Endothelial cell of umbilical vein (primary cell): Measurements from ENCODE around the gene GDPD3. TPM values are rescaled to one million over a fixed set of nuclear protein-coding genes. Genes with fewer than 3 reads are reported as not detected.

ENCODE experiments used
- BruUV-seq: library from RNA; stranded (reverse); fragments of 400-500 nt; replicated peaks from 2 replicates; lab custom pipeline; 2021; lab: Mats Ljungman, UMichigan
- CTCF ChIA-PET: fragments of 300-600, 350-600 bp; sonication (Branson Sonifier 250); formaldehyde crosslinking; loops from one replicate; lab custom pipeline; 2021; ENCODE audit warnings: antibody characterized with exemption, inconsistent platforms; lab: Charles Lee
- POLR2A ChIA-PET: fragments of 300-600, 350-600 bp; sonication (Branson Sonifier 250); formaldehyde crosslinking; loops from one replicate; lab custom pipeline; 2021; ENCODE audit warnings: antibody characterized with exemption, inconsistent platforms; lab: Charles Lee
- DNase-seq: peaks from one replicate; pipeline ENCODE4 v3.0.0-alpha.2; 2011; ENCODE audit warnings: low read depth, low spot score
- FAIRE-seq: peaks from 2 replicates; lab custom pipeline; 2011; peaks lifted over from hg19 to GRCh38; lab: Jason Lieb, UNC
- H2AFZ ChIP-seq: 2 replicates; pipeline ENCODE4 v1.6.0; 2012; ENCODE audit warnings: low read depth, low read length, control low read depth, inconsistent platforms
- H3K27ac ChIP-seq: 2 replicates; pipeline ENCODE4 v1.5.1; 2011; ENCODE audit warnings: low read depth, mild to moderate bottlenecking, control low read depth, low read length, moderate library complexity; ENCODE audit not compliant: insufficient read depth
- H3K27me3 ChIP-seq, 2 experiments: 2 replicates each; pipeline versions ENCODE4 v1.6.0 to v1.6.1; 2011; ENCODE audit warnings: low read length in 2 of 2, mixed read lengths in 1 of 2; ENCODE audit not compliant: control insufficient read depth in 2 of 2, insufficient read depth in 2 of 2
- H3K36me3 ChIP-seq, 2 experiments: 2 replicates in 1 of 2; 3 replicates in 1 of 2; pipeline ENCODE4 v1.5.1; 2011; ENCODE audit warnings: low read length in 2 of 2, mild to moderate bottlenecking in 1 of 2, moderate library complexity in 1 of 2; ENCODE audit not compliant: control insufficient read depth in 2 of 2, insufficient read depth in 2 of 2; ENCODE audit errors: extremely low read depth in 1 of 2
- H3K4me1 ChIP-seq: 3 replicates; pipeline ENCODE4 v1.5.1; 2011; ENCODE audit warnings: mild to moderate bottlenecking, low read length; ENCODE audit not compliant: control insufficient read depth, insufficient read depth; ENCODE audit errors: extremely low read depth
- H3K4me2 ChIP-seq: 2 replicates; pipeline ENCODE4 v1.6.1; 2011; ENCODE audit warnings: low read length, control low read depth, mixed read lengths; ENCODE audit not compliant: insufficient read depth
- H3K4me3 ChIP-seq, 3 experiments: fragments of 200-600 bp in 1 of 3; sonication (generic), shearing (Covaris generic) in 1 of 3; replicated peaks in 1 of 3; 2 replicates each; pipeline ENCODE4 v1.5.1; 2011 to 2016; ENCODE audit warnings: control low read depth in 3 of 3, low read length in 3 of 3, mild to moderate bottlenecking in 2 of 3, inconsistent platforms in 1 of 3, low read depth in 1 of 3, moderate library complexity in 1 of 3; ENCODE audit not compliant: insufficient read depth in 1 of 3
- H3K79me2 ChIP-seq: 2 replicates; pipeline ENCODE4 v1.6.0; 2012; ENCODE audit warnings: low read length, inconsistent platforms; ENCODE audit not compliant: control insufficient read depth, insufficient read depth
- H3K9ac ChIP-seq: replicated peaks from 2 replicates; pipeline ENCODE3; 2011; ENCODE audit warnings: low read length, control low read depth; ENCODE audit not compliant: insufficient read depth; ENCODE audit errors: extremely low read depth
- H3K9me1 ChIP-seq: replicated peaks from 3 replicates; pipeline ENCODE4 v1.6.0; 2011; ENCODE audit warnings: mild to moderate bottlenecking, low read length; ENCODE audit not compliant: control insufficient read depth, insufficient read depth; ENCODE audit errors: extremely low read depth
- H3K9me3 ChIP-seq: replicated peaks from 2 replicates; pipeline ENCODE4 v1.5.1; 2012; ENCODE audit warnings: low read length, inconsistent platforms; ENCODE audit not compliant: control insufficient read depth, insufficient read depth
- H4K20me1 ChIP-seq: replicated peaks from 2 replicates; pipeline ENCODE3; 2011; ENCODE audit warnings: mild to moderate bottlenecking, low read length; ENCODE audit not compliant: control insufficient read depth, insufficient read depth; ENCODE audit errors: extremely low read depth
- CTCF ChIP-seq, 2 donors: IDR thresholded peaks; 1 replicate in 1 of 2; 2 replicates in 1 of 2; pipeline ENCODE4 v1.5.1; 2011; ENCODE audit warnings: low read length in 2 of 2, mild to moderate bottlenecking in 2 of 2, moderate library complexity in 2 of 2, control low read depth in 1 of 2, inconsistent platforms in 1 of 2, low read depth in 1 of 2; ENCODE audit not compliant: insufficient read depth in 1 of 2; ENCODE audit errors: extremely low read depth in 1 of 2
- EZH2 ChIP-seq: IDR thresholded peaks from 2 replicates; pipeline ENCODE4 v1.6.1; 2012; ENCODE audit warnings: borderline replicate concordance, low read depth, mild to moderate bottlenecking, moderate library complexity, low read length, inconsistent platforms; ENCODE audit not compliant: severe bottlenecking
- FOS ChIP-seq: IDR thresholded peaks from 2 replicates; pipeline ENCODE4 v1.6.1; 2011; ENCODE audit warnings: mild to moderate bottlenecking, low read length, moderate library complexity, borderline replicate concordance; ENCODE audit not compliant: insufficient read depth
- GATA2 ChIP-seq: IDR thresholded peaks from 2 replicates; pipeline ENCODE4 v1.7.0; 2011; ENCODE audit warnings: low read depth, mild to moderate bottlenecking, moderate library complexity, mixed read lengths, low read length; ENCODE audit not compliant: insufficient read length, insufficient read depth
- JUN ChIP-seq: IDR thresholded peaks from 2 replicates; pipeline ENCODE4 v1.6.1; 2011; ENCODE audit warnings: borderline replicate concordance, low read depth; ENCODE audit not compliant: insufficient read length, insufficient read depth
- MAX ChIP-seq: IDR thresholded peaks from 2 replicates; pipeline ENCODE4 v1.6.1; 2011; ENCODE audit not compliant: insufficient read depth, insufficient read length
- MYC ChIP-seq: IDR thresholded peaks from one replicate; pipeline ENCODE4 v1.6.1; 2011; ENCODE audit warnings: mild to moderate bottlenecking, low read depth, low read length
- POLR2A ChIP-seq: IDR thresholded peaks from 2 replicates; pipeline ENCODE4 v1.6.1; 2012; ENCODE audit warnings: low read depth, mild to moderate bottlenecking, control low read depth, low read length
- POLR2AphosphoS5 ChIP-seq: IDR thresholded peaks from 2 replicates; pipeline ENCODE4 v1.6.1; 2012; ENCODE audit warnings: low read depth, mild to moderate bottlenecking, control low read depth, low read length, moderate library complexity; ENCODE audit not compliant: insufficient read depth
- dilution Hi-C: fragments of 300-500 bp; cut with MboI; formaldehyde crosslinking; loops from one replicate; pipeline ENCODE4 v1.15.0; 2019; ENCODE audit warnings: low sequenced_read_pairs; ENCODE audit not compliant: extremely low pct_ligation_motif_present
- intact Hi-C: fragments of 100-400 bp; cut with micrococcal nuclease; formaldehyde crosslinking; loops from one replicate; pipeline ENCODE4 v1.10.0; 2022
- polyA plus RNA-seq, 4 experiments: library from polyadenylated mRNA; depleted of rRNA in 3 of 4; stranded (reverse) in 3 of 4; unstranded in 1 of 4; fragments of >200 nt; gene quantifications; 2 replicates each; pipeline versions ENCODE4 v1.2.1 to v1.2.3, GENCODE V29; 2011 to 2012; ENCODE audit warnings: missing spikeins in 1 of 4
- total RNA-seq: library from RNA; stranded (reverse); gene quantifications from 2 replicates; pipeline ENCODE4 v1.2.3, GENCODE V29; 2021

The GDPD3 gene
- total and polyA plus RNA-seq, 2 donors (not counting 3 experiments of a cell fraction or from before 2014, with no cell fraction given): 8.0 to 18.6 TPM

DNA sequence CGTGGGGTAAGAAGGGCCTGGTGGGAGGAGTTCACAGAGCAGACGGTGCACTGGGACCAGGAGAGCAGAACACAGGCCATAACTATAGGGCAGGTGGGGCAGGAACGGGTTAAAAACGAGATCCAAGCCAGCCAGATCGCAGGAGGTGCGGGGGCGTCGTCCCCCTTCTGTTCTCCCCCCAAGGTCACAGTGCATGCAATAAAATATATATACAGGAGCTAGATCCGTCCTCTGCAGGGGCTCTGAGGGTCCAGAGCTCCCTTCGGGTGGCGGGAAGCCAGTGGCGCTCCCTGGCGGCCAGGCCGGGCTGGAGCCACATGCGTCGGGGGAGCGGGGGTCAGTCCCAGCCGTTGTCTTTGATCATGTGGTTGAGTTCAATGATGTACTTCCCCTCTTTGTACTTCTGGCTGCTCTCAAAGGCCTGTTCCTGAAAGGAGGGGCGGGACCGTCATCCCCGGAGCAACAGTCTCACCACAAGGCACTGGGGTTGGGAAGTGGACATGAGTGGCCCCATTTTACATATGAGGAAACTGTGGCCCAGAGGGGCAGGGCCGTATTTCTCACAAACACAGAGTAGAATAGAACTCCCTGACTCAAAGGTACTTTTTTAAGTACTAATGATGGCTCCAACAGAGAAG lies 20.8 kb downstream of the GDPD3 start:
- Histone ChIP-seq H3K9me1 (no peaks in the 10 kb centered on the region), H3K4me3 (peak overlapping the region; percentile 6 to 53 (median 43)), H2AFZ (peak overlapping the region; percentile 72), H3K9ac (peak overlapping the region; percentile 39), H3K36me3 (peaks cover 0 to 8% of the 10 kb centered on the region in 2 experiments), H3K9me3 (peaks cover 3% of the 10 kb centered on the region), H3K27ac (peak overlapping the region; percentile 46), H3K4me1 (peaks cover 23% of the 10 kb centered on the region), H3K79me2 (no peaks in the 10 kb centered on the region), H4K20me1 (no peaks in the 10 kb centered on the region), H3K4me2 (peak overlapping the region; percentile 72), H3K27me3 (no peaks in the 10 kb centered on the region)
- BruUV-seq: no TSS peak
- ChIA-PET CTCF (interaction anchor here (0.6 to 5.6 kb wide), 38 partner anchors 11 to 537 kb away, joined by 3 to 55 read pairs (median 7); partner anchors contain the start of genes ALDOA, CORO1A, DCTPP1 and GDPD3), POLR2A (interaction anchor here (0.5 to 1.7 kb wide), 8 partner anchors 16 to 119 kb away, joined by 3 to 10 read pairs (median 4); partner anchors contain the start of genes ALDOA and TAOK2)
- TF ChIP-seq GATA2 (no peak), JUN (no peak), POLR2A (peak; percentile 5), EZH2 (no peak), FOS (no peak), MYC (peak; percentile 59), CTCF (IDR thresholded peaks at IDR 0.05; ENCODE audit: extremely low read depth in 1 of 2, insufficient read depth in 1 of 2, low read depth in 1 of 2, low read length in 2 of 2) (peak; percentile 98 to 99), POLR2AphosphoS5 (peak; percentile 80), MAX (peak; percentile 86)
- FAIRE-seq (peak; percentile 97), DNase-seq (peak; percentile 94)
- dilution Hi-C loops (no loop called here), intact Hi-C loops (loop anchor here (1.0 to 10.0 kb wide), 6 partner anchors 27 to 562 kb away; partner anchors contain the start of genes ALDOA, FBRS, PRR14 and ZNF771)
